Stimulated activated CD4-positive, alpha-beta T cell treated with anti-CD3 and anti-CD28 coated beads, Interleukin-12 subunit alpha, Interleukin-12 subunit beta, amount 100 ng/mL, for 4 hours (primary cell): ENCODE data around the gene POLR2A.
"Not testable (repeated sequence)": the region's sequence is repeated elsewhere in the genome, so short reads cannot be mapped to it uniquely, and the experiment has no call there.

Experiments
- DNase-seq: peaks from one replicate; pipeline ENCODE4 v3.0.0-alpha.2; 2020

POLR2A gene

GRCh38 chr17:7460850-7461660 is 23.1 kb upstream of the POLR2A start:
- DNase-seq: no peak

- no peak for DNase-seq
Observed at GRCh38 chr17:7462474-7463371, 21.4 kb upstream of the POLR2A start.

- no peak for DNase-seq
Observed at GRCh38 chr17:7463372-7463846, 20.8 kb upstream of the POLR2A start.

- no peak for DNase-seq
Observed at GRCh38 chr17:7464081-7464480, 20.1 kb upstream of the POLR2A start.

DNA sequence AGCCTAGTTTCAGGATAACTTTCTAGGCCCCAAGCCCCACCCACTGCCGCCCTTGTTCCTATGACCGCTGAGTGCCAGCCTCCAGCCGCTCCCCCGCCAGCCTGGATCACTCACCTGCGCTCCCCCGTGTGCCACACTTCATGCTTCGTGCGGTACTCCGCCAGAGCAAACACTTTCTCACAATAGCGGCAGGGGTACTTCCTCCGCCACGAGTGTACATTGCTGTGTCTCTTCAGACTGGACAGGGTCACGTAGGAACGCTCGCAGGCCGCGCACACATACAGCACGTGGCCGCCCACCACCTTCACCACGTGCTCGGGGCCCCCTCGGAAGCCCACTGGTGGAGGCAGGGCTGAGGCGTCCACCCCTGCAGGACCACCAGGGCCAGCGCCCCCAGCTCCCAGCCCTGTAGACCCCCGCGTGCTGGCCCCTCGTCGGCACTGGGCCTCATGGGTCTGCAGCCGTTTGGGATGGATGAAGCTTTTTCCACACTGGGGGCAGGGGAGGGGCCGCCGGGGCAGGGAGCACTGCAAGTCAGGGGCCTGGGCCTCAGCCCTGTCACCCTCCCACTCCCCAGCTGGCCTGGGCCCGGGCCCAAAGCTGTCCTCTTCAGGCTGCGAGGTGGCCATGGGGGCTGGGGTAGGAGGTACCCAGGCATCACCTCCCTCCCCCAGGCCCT is 18.4 kb upstream of the POLR2A start:
- DNase-seq: no peak

DNA sequence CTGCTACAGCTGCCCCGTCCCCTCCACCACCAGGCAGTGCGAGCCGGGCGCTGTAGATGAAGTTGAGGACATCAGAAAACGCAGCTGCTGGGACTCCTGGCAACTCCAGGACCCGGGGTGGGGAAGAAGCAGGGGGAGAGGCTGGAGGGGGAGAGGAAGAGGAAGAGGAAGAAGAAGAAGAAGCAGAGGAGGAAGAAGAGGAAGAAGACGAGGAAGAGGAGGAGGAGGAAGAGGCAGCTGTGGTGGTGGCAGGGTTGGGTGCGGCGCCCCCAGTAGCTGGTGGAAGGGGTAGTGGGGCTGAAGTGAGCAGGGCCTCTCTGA is 17.9 kb upstream of the POLR2A start:
- no peak for DNase-seq

DNA sequence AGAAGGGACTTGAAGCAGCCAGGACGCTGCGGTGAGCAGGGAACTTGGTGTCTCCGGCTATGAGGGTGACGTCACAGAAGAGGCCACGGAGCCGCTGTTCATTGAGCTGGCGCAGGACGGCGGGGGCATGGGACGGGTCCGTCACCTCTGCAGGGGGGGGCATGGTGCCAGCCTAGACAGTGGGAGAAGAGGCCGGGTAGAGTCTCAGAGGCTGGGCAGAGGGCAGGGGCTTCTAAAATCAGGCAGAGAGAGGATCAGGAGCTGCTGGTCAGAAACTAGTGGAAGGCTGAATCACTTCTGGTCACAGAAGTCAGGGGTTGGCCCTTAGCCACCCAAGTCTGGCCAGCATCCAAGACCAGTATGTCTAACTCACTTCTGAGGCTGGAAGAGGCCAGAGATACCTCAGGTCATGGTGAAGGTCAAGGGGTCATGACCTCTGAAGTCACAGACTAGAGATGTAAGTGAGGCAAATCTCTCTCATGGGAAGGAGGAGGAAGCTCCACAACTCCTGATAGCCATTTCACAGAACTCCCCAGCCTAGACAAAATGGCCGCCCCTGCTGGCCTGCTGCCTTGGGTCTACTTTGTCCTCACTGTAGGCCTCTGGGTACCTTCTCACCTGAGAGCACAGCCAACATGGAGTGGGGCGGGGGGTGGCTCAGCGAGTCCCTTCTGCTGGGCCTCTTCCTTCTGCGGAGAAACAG is 17.4 kb upstream of the POLR2A start:
- DNase-seq: no peak

- no peak for DNase-seq
Observed at GRCh38 chr17:7467498-7467897, 16.7 kb upstream of the POLR2A start.

- DNase-seq: no peak
Observed at GRCh38 chr17:7468290-7468689, 15.9 kb upstream of the POLR2A start.

GRCh38 chr17:7468804-7469389 is 15.3 kb upstream of the POLR2A start:
- no peak for DNase-seq

DNA sequence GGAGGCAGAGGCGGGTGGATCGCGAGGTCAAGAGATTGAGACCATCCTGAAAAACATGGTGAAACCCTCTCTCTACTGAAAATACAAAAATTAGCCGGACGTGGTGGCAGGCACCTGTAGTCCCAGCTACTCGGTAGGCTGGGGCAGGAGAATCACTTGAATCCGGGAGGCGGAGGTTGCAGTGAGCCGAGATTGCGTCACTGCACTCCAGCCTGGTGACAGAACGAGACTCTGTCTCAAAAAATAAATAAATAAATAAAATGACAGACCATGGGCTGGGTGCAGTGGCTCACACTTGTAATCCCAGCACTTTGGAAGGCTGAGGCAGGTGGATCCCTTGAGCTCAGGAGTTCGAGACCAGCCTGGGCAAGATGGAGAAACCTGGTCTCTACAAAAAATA is 14.3 kb upstream of the POLR2A start:
- not testable (repeated sequence) for DNase-seq

DNA sequence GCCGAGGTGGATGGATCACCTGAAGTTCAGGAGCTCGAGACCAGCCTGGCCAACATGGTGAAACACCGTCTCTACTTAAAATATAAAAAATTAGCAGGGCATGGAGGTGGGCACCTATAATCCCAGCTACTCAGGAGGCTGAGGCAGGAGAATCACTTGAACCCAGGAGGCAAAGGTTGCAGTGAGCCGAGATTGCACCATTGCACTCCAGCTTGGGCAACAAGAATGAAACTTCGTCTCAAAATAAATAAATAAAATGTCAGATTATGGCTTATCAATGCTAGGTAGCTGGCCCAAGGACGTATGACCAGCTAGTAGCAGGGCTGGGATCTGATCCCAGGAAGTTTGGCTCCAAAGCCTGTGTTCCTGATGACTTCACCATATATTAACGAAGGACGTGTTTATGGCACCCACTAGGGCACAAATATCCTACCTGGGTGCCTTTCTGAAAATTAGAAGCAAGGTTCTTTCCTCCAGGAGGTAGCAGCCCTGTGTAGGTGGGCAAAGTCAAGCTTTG is 13.7 kb upstream of the POLR2A start:
- not testable (repeated sequence) for DNase-seq

DNA sequence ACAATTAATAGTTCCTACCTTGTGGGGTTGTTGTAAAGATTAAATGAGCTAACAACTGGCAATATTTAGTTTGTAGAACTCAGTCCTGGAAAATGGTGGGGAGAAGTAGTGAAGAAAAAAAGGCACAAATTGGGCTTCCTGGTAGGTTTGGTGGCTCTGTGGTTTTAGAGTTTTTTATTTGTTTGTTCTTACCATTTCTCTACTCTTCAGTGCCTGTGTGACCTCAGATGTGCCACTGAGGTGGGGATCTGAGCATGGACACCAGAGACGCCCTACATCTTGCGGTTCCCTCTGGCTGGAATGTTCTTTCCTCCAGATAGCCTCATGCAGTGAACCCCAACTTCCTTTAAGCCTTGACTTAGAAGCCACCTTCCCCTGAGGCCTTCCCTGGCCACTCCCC is 12.4 kb upstream of the POLR2A start:
- no peak for DNase-seq

DNA sequence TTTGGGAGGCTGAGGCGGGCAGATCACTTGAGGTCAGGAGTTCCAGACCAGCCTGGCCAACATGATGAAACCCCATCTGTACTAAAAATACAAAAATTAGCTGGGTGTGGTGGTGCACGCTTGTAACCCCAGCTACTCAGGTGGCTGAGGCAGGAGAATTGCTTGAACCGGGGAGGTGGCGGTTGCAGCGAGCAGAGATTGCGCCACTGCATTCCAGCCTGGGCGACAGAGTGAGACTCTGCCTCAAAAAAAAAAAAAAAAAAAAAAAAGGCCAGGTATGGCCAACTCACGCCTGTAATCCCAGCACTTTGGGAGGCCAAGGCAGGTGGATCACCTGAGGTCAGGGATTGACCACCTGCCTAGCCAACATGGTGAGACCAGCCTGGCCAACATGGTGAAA is 9.4 kb upstream of the POLR2A start:
- not testable (repeated sequence) for DNase-seq

- DNase-seq: no peak
Observed at GRCh38 chr17:7475764-7476422, 8.3 kb upstream of the POLR2A start.

- no peak for DNase-seq
Observed at GRCh38 chr17:7476494-7476893, 7.7 kb upstream of the POLR2A start.

GRCh38 chr17:7476951-7477350 is 7.2 kb upstream of the POLR2A start:
- DNase-seq: no peak

GRCh38 chr17:7477392-7478275 is 6.5 kb upstream of the POLR2A start:
- DNase-seq: no peak

DNA sequence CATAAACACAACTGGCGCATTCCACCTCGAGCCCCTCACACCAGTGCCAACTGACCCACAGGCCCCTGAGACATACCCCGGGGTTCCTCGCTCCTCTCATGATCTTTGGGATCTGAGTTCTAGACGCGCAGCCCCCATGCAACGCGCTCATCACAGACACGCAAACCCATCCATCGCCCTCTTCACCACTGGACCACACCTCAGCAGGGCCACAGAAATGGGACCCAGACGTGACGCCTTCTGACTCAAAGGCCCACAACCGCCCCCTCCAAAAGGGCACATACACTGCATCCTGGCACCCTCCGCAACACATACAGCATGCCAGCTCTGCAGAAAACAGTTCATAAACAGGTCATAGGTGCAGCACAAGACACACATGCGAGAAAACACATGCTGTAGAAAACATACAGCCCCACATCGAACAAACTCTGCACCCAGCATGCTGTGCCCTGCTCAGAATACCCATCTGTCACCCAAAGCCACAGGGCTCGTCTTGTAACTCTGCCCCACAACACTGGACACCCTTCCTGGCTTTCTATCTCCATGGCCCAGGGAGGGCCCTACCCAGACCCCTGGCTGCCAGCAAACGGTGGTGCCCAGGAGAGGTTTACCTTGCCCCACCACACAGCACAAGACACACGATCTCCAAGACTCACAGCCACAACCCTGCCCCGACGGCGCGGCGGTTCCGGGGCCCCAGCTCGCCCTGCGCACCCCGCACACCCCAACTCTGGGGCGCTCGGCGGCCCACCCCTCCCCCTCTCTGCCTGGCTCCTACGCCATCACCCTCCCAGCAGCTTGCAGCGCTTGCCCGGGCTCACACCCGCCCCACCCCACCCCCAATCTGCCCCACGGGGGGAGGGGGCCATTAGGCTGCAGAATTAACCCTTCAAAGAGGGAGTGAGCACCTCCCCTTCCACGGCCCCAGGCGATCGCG is 5.6 kb upstream of the POLR2A start:
- peak; percentile 45 for DNase-seq
